ENCODE data around the gene TRAM1L1.

DNA sequence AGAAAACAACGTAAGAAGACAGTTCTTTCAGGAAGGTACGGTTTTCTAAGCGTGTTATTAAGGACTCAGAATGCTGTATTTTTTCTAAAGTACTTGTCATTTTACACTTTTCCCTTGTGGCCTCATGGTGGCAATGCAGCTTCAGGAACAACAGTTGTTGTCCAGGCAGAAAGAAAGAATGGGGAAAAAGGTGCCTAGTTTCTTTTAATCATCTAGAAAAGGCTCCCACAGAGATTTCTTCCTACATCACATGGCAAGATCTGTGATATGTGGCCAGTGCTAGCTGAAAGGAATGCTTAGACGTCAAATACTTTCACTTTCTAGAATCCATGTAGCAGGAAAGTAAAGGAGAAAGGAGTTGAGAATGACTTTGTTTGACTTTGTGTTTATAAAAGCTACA, 49.0 kb upstream of the TRAM1L1 start:
- TF ChIP-seq ATF1 (CRISPR knock-in tag; IDR thresholded peaks at IDR 0.05) (no peak), ATF1 (tag; IDR thresholded peaks at IDR 0.05) (no peak), ELF2 (CRISPR knock-in tag; IDR thresholded peaks at IDR 0.05) (no peak), NFIC (IDR thresholded peaks at IDR 0.05) (no peak), ZKSCAN1 (IDR thresholded peaks at IDR 0.05; ENCODE audit: low read depth, low read length) (no peak), BHLHE40 (IDR thresholded peaks at IDR 0.05; ENCODE audit: low read length) (no peak), SIRT6 (IDR thresholded peaks at IDR 0.05; ENCODE audit: low read depth, low read length) (no peak), TFAM (CRISPR knock-in tag; conservative IDR thresholded peaks at IDR 0.05) (no peak), POLR2A (conservative IDR thresholded peaks at IDR 0.05) (no peak), HDAC8 (tag; IDR thresholded peaks at IDR 0.05) (no peak), HNRNPUL1 (IDR thresholded peaks at IDR 0.05; ENCODE audit: low read length) (no peak)
- TF ChIP-seq, protein P1, sequence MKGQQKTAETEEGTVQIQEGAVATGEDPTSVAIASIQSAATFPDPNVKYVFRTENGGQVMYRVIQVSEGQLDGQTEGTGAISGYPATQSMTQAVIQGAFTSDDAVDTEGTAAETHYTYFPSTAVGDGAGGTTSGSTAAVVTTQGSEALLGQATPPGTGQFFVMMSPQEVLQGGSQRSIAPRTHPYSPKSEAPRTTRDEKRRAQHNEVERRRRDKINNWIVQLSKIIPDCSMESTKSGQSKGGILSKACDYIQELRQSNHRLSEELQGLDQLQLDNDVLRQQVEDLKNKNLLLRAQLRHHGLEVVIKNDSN (CRISPR knock-in tag; IDR thresholded peaks at IDR 0.05) = no peak
- TF ChIP-seq, protein P2, sequence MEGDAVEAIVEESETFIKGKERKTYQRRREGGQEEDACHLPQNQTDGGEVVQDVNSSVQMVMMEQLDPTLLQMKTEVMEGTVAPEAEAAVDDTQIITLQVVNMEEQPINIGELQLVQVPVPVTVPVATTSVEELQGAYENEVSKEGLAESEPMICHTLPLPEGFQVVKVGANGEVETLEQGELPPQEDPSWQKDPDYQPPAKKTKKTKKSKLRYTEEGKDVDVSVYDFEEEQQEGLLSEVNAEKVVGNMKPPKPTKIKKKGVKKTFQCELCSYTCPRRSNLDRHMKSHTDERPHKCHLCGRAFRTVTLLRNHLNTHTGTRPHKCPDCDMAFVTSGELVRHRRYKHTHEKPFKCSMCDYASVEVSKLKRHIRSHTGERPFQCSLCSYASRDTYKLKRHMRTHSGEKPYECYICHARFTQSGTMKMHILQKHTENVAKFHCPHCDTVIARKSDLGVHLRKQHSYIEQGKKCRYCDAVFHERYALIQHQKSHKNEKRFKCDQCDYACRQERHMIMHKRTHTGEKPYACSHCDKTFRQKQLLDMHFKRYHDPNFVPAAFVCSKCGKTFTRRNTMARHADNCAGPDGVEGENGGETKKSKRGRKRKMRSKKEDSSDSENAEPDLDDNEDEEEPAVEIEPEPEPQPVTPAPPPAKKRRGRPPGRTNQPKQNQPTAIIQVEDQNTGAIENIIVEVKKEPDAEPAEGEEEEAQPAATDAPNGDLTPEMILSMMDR (IDR thresholded peaks at IDR 0.05 in 2 of 3, conservative IDR thresholded peaks at IDR 0.05 in 1 of 3; ENCODE audit: insufficient read depth in 2 of 3, low read depth in 1 of 3, low read length in 3 of 3) = no peak; a peak in 1 of 6 replicates
